H9 (cell line): ENCODE data around the gene TMEM125. TPM values are rescaled to one million over a fixed set of nuclear protein-coding genes. Genes with fewer than 3 reads are reported as not detected.

ENCODE experiments used
- DNase-seq: peaks from one replicate; pipeline ENCODE4 v3.0.0-alpha.2; 2017
- H2AFZ ChIP-seq: one replicate; pipeline ENCODE4 v1.6.1; 2013; ENCODE audit warnings: mild to moderate bottlenecking, low read length, control low read depth, moderate library complexity
- H2AK5ac ChIP-seq: 2 replicates; pipeline ENCODE4 v1.6.1; 2013; ENCODE audit warnings: low read length, control low read depth, mixed read lengths; ENCODE audit not compliant: insufficient read length
- H2BK120ac ChIP-seq: one replicate; pipeline ENCODE4 v1.6.1; 2013; ENCODE audit warnings: low read depth, mild to moderate bottlenecking, low read length, control low read depth, inconsistent platforms; ENCODE audit not compliant: poor library complexity, severe bottlenecking
- H2BK12ac ChIP-seq: 2 replicates; pipeline ENCODE4 v1.6.1; 2013; ENCODE audit warnings: low read length, control low read depth, mixed read lengths, low read depth; ENCODE audit not compliant: insufficient read length
- H2BK15ac ChIP-seq: 2 replicates; pipeline ENCODE4 v1.6.1; 2013; ENCODE audit warnings: low read depth, low read length, control low read depth
- H2BK20ac ChIP-seq: one replicate; pipeline ENCODE4 v1.6.1; 2013; ENCODE audit warnings: low read depth, mild to moderate bottlenecking, low read length, control low read depth, inconsistent platforms; ENCODE audit not compliant: poor library complexity, severe bottlenecking
- H2BK5ac ChIP-seq: 2 replicates; pipeline ENCODE4 v1.6.1; 2013; ENCODE audit warnings: low read length, control low read depth, mixed read lengths; ENCODE audit not compliant: insufficient read length
- H3K14ac ChIP-seq: 2 replicates; pipeline ENCODE4 v1.6.1; 2013; ENCODE audit warnings: low read length, control low read depth; ENCODE audit not compliant: insufficient read depth
- H3K18ac ChIP-seq: 2 replicates; pipeline ENCODE4 v1.6.1; 2013; ENCODE audit warnings: low read depth, mild to moderate bottlenecking, mixed read lengths, low read length, control low read depth; ENCODE audit not compliant: insufficient read length
- H3K23ac ChIP-seq: 2 replicates; pipeline ENCODE4 v1.6.1; 2013; ENCODE audit warnings: low read length, control low read depth, mixed read lengths, low read depth; ENCODE audit not compliant: insufficient read length
- H3K23me2 ChIP-seq: 2 replicates; pipeline ENCODE4 v1.6.1; 2013; ENCODE audit warnings: low read depth, mild to moderate bottlenecking, mixed read lengths, low read length, control low read depth; ENCODE audit not compliant: insufficient read length, poor library complexity, severe bottlenecking
- H3K27ac ChIP-seq: 2 replicates; pipeline ENCODE4 v1.5.1; 2013; ENCODE audit warnings: low read length, control low read depth, mixed read lengths, low read depth; ENCODE audit not compliant: insufficient read length
- H3K27me3 ChIP-seq: 2 replicates; pipeline ENCODE4 v1.6.1; 2013; ENCODE audit warnings: low read length, control low read depth, inconsistent platforms; ENCODE audit not compliant: insufficient read depth
- H3K4ac ChIP-seq: 2 replicates; pipeline ENCODE4 v1.6.1; 2013; ENCODE audit warnings: low read depth, mild to moderate bottlenecking, control low read depth, inconsistent platforms, low read length, moderate library complexity
- H3K4me1 ChIP-seq: 2 replicates; pipeline ENCODE4 v1.6.1; 2013; ENCODE audit warnings: low read length, control low read depth, inconsistent platforms; ENCODE audit not compliant: insufficient read depth
- H3K4me2 ChIP-seq: 2 replicates; pipeline ENCODE4 v1.6.1; 2013; ENCODE audit warnings: low read length, control low read depth, mixed read lengths; ENCODE audit not compliant: insufficient read length, insufficient read depth
- H3K56ac ChIP-seq: 2 replicates; pipeline ENCODE4 v1.6.1; 2013; ENCODE audit warnings: low read depth, mild to moderate bottlenecking, mixed read lengths, low read length, control low read depth; ENCODE audit not compliant: insufficient read length
- H3K79me1 ChIP-seq: 2 replicates; pipeline ENCODE4 v1.6.1; 2013; ENCODE audit warnings: low read depth, mild to moderate bottlenecking, moderate library complexity, low read length, control low read depth, inconsistent platforms; ENCODE audit not compliant: insufficient read depth, poor library complexity, severe bottlenecking
- H3K79me2 ChIP-seq: 2 replicates; pipeline ENCODE4 v1.6.1; 2013; ENCODE audit warnings: low read length, control low read depth, inconsistent platforms; ENCODE audit not compliant: insufficient read depth
- H3K9ac ChIP-seq: 2 replicates; pipeline ENCODE4 v1.6.1; 2013; ENCODE audit warnings: low read length, control low read depth, mixed read lengths; ENCODE audit not compliant: insufficient read length; ENCODE audit errors: extremely low read depth
- H3K9me3 ChIP-seq: one replicate; pipeline ENCODE4 v1.6.1; 2013; ENCODE audit warnings: low read depth, low read length, inconsistent platforms; ENCODE audit not compliant: control insufficient read depth
- H3T11ph ChIP-seq: one replicate; pipeline ENCODE4 v1.6.1; 2013; ENCODE audit warnings: mild to moderate bottlenecking, low read length, control low read depth, inconsistent platforms
- H4K20me1 ChIP-seq: one replicate; pipeline ENCODE4 v1.6.1; 2013; ENCODE audit not compliant: control insufficient read depth, insufficient read length, insufficient read depth
- H4K5ac ChIP-seq: 2 replicates; pipeline ENCODE4 v1.6.1; 2013; ENCODE audit warnings: low read depth, mild to moderate bottlenecking, mixed read lengths, low read length, control low read depth; ENCODE audit not compliant: insufficient read length
- H4K8ac ChIP-seq: replicated peaks from 2 replicates; pipeline ENCODE4 v1.6.1; 2013; ENCODE audit warnings: low read length, control low read depth, mixed read lengths, low read depth; ENCODE audit not compliant: insufficient read length
- H4K91ac ChIP-seq: 2 replicates; pipeline ENCODE4 v1.6.1; 2013; ENCODE audit warnings: low read depth, mild to moderate bottlenecking, moderate library complexity, mixed read lengths, low read length, control low read depth; ENCODE audit not compliant: insufficient read length
- H3K27ac Mint-ChIP-seq, 3 experiments: 2 replicates in 2 of 3; 3 replicates in 1 of 3; pipeline ENCODE4 v1.8.0; 2020 to 2021; ENCODE audit warnings: mixed read lengths in 3 of 3, mild to moderate bottlenecking in 1 of 3, moderate library complexity in 1 of 3
- H3K27me3 Mint-ChIP-seq: 2 replicates; pipeline ENCODE4 v1.8.0; 2021; ENCODE audit warnings: low read depth, mild to moderate bottlenecking, moderate library complexity, mixed read lengths
- H3K36me3 Mint-ChIP-seq, 3 experiments: 2 replicates in 2 of 3; 3 replicates in 1 of 3; pipeline ENCODE4 v1.8.0; 2020 to 2021; ENCODE audit warnings: low read depth in 3 of 3, mixed read lengths in 3 of 3; ENCODE audit not compliant: insufficient read depth in 1 of 3
- H3K4me1 Mint-ChIP-seq, 2 experiments: 2 replicates each; pipeline ENCODE4 v1.8.0; 2020; ENCODE audit warnings: mixed read lengths in 2 of 2
- H3K4me3 Mint-ChIP-seq, 2 experiments: 2 replicates in 1 of 2; 3 replicates in 1 of 2; pipeline ENCODE4 v1.8.0; 2020 to 2021; ENCODE audit warnings: mild to moderate bottlenecking in 2 of 2, mixed read lengths in 2 of 2, moderate library complexity in 1 of 2
- H3K9me3 Mint-ChIP-seq, 2 experiments: 2 replicates in 1 of 2; 3 replicates in 1 of 2; pipeline ENCODE4 v1.8.0; 2020; ENCODE audit warnings: mild to moderate bottlenecking in 2 of 2, mixed read lengths in 2 of 2, moderate library complexity in 1 of 2
- WGBS: extraction: QIAGEN DNeasy Blood & Tissue Kit; methylation state at CpG from one replicate; pipeline ENCODE4 v1.1.7; 2013; ENCODE audit warnings: missing lambda C conversion rate, low lambda C conversion rate, mixed read lengths; ENCODE audit not compliant: insufficient read length; ENCODE audit errors: extremely low coverage; 5-methylcytosine and 5-hydroxymethylcytosine counted together
- total RNA-seq: library from RNA; stranded (reverse); gene quantifications from 2 replicates; pipeline ENCODE4 v1.2.1, GENCODE V29; 2021
- TF ChIP-seq, protein P1 (sequence below): fragments of 200-600 bp; sonication (generic); conservative IDR thresholded peaks from 3 replicates; pipeline ENCODE4 v1.8.0; 2021; ENCODE audit warnings: antibody characterized with exemption, mild to moderate bottlenecking

Gene TMEM125
- total RNA-seq, 1 experiment from 2014 or later: 19.6 TPM

DNA sequence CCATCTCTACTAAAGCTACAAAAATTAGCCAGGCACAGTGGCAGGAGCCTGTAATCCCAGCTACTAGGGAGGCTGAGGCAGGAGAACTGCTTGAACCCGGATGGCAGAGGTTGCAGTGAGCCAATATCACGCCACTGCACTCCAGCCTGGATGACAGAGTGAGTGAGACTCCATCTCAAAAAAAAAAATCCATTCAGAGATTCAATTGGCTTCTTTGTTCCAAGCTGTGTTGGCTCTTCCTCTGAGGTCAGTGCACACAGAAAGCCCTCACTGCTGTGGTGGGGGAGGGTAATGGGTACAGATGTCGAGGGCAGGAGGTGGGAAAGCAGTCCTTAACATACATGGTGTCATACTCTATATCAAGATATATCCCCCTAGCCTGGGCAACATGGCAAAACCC, 45.7 kb downstream of the TMEM125 start:
- DNase-seq: no peak
- H3K79me1 ChIP-seq: no peaks in the 10 kb centered on the region
- H4K5ac ChIP-seq: no peak overlapping the region
- H3K27ac Mint-ChIP-seq: no peak overlapping the region
- no peaks in the 10 kb centered on the region for H4K20me1 ChIP-seq
- H3K36me3 Mint-ChIP-seq: no peaks in the 10 kb centered on the region
- no peaks in the 10 kb centered on the region for H3K9me3 Mint-ChIP-seq
- no peak overlapping the region for H2BK12ac ChIP-seq
- H3K4me1 ChIP-seq: no peaks in the 10 kb centered on the region
- no peak overlapping the region for H2BK120ac ChIP-seq
- TF ChIP-seq, protein P1, sequence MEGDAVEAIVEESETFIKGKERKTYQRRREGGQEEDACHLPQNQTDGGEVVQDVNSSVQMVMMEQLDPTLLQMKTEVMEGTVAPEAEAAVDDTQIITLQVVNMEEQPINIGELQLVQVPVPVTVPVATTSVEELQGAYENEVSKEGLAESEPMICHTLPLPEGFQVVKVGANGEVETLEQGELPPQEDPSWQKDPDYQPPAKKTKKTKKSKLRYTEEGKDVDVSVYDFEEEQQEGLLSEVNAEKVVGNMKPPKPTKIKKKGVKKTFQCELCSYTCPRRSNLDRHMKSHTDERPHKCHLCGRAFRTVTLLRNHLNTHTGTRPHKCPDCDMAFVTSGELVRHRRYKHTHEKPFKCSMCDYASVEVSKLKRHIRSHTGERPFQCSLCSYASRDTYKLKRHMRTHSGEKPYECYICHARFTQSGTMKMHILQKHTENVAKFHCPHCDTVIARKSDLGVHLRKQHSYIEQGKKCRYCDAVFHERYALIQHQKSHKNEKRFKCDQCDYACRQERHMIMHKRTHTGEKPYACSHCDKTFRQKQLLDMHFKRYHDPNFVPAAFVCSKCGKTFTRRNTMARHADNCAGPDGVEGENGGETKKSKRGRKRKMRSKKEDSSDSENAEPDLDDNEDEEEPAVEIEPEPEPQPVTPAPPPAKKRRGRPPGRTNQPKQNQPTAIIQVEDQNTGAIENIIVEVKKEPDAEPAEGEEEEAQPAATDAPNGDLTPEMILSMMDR: no peak
- no peak overlapping the region for H3K4ac ChIP-seq
- H3K4me3 Mint-ChIP-seq: no peak overlapping the region
- H3T11ph ChIP-seq: no peak overlapping the region
- peaks cover 7 to 11% of the 10 kb centered on the region in 2 experiments for H3K4me1 Mint-ChIP-seq
- H2BK15ac ChIP-seq: no peak overlapping the region
- no peaks in the 10 kb centered on the region for H3K79me2 ChIP-seq
- WGBS: no CpG with 5 or more reads among the region's 3 CpGs
- H3K56ac ChIP-seq: no peak overlapping the region
- H3K18ac ChIP-seq: no peak overlapping the region
- no peak overlapping the region for H3K14ac ChIP-seq
- no peaks in the 10 kb centered on the region for H3K9me3 ChIP-seq
- no peaks in the 10 kb centered on the region for H3K27me3 ChIP-seq
- H2BK5ac ChIP-seq: no peak overlapping the region
- no peaks in the 10 kb centered on the region for H3K23me2 ChIP-seq
- H4K8ac ChIP-seq: no peak overlapping the region
- no peaks in the 10 kb centered on the region; the same call in none of the 2 replicates for H3K27me3 Mint-ChIP-seq
- H3K23ac ChIP-seq: no peak overlapping the region
- H4K91ac ChIP-seq: no peak overlapping the region
- H3K4me2 ChIP-seq: no peak overlapping the region
- no peak overlapping the region for H2BK20ac ChIP-seq
- H3K9ac ChIP-seq: no peak overlapping the region
- H3K27ac ChIP-seq: no peak overlapping the region
- no peak overlapping the region for H2AFZ ChIP-seq
- no peak overlapping the region for H2AK5ac ChIP-seq
